K562 (cell line): ENCODE measurements around the gene CYB5R4. TPM values are rescaled to one million over a fixed set of nuclear protein-coding genes. Genes with fewer than 3 reads are reported as not detected.

ENCODE experiments used
- ATAC-seq: fragments of 200-7000 bp; cut with Tn5 transposase; 3 replicates; pipeline ENCODE4 v1.9.1; 2020; ENCODE audit warnings: moderate library complexity
- BruUV-seq: library from RNA; stranded (reverse); fragments of 400-500 nt; replicated peaks from 2 replicates; lab custom pipeline; 2021; lab: Mats Ljungman, UMichigan
- CTCF ChIA-PET: fragments of 300-600 bp; formaldehyde crosslinking; extraction: SDS; loops from one replicate; lab custom pipeline; 2021; ENCODE audit warnings: low intra/inter-chr PET ratio; lab: Yijun Ruan, JAX
- POLR2A ChIA-PET: fragments of 300-600, 350-650 bp; sonication (Branson Sonifier 250); formaldehyde crosslinking; extraction: SDS; loops from one replicate; lab custom pipeline; 2021; ENCODE audit warnings: antibody characterized with exemption, inconsistent platforms; lab: Yijun Ruan, JAX
- DNase-seq, 4 experiments: peaks; one replicate each; pipeline versions ENCODE4 v3.0.0 to v3.0.0-alpha.2; 2011 to 2018; ENCODE audit warnings: low spot score in 3 of 4, mixed read lengths in 3 of 4; ENCODE audit errors: extremely low read depth in 1 of 4
- FAIRE-seq: peaks from 2 replicates; lab custom pipeline; 2011; peaks lifted over from hg19 to GRCh38; lab: Jason Lieb, UNC
- H2AFZ ChIP-seq: 2 replicates; pipeline ENCODE4 v1.6.0; 2011; ENCODE audit warnings: low read depth, low read length, control low read depth, inconsistent platforms
- H3K27ac ChIP-seq: fragments of 200-600 bp; 3 replicates; pipeline ENCODE4 v1.8.0; 2011; ENCODE audit warnings: low read depth, mild to moderate bottlenecking, control low read depth, inconsistent platforms, low read length, moderate library complexity, mixed read lengths; ENCODE audit errors: extremely low read depth
- H3K27me3 ChIP-seq, 2 experiments: fragments of 300-600 bp in 1 of 2; 2 replicates in 1 of 2; 3 replicates in 1 of 2; pipeline versions ENCODE4 v1.6.0 to v1.8.0; 2011; ENCODE audit warnings: inconsistent platforms in 2 of 2, low read length in 2 of 2, mild to moderate bottlenecking in 1 of 2, mixed read lengths in 1 of 2, moderate library complexity in 1 of 2; ENCODE audit not compliant: control insufficient read depth in 2 of 2, insufficient read depth in 2 of 2
- H3K36me3 ChIP-seq: fragments of 300-600 bp; 3 replicates; pipeline ENCODE4 v1.8.0; 2011; ENCODE audit warnings: mild to moderate bottlenecking, low read length, inconsistent platforms; ENCODE audit not compliant: control insufficient read depth, insufficient read depth
- H3K4me1 ChIP-seq, 2 experiments: fragments of 200-600 bp in 1 of 2; replicated peaks in 1 of 2; 2 replicates in 1 of 2; 3 replicates in 1 of 2; pipeline versions ENCODE4 v1.5.1 to v1.8.0; 2011; ENCODE audit warnings: inconsistent platforms in 2 of 2, low read length in 2 of 2, mild to moderate bottlenecking in 1 of 2, mixed read lengths in 1 of 2, moderate library complexity in 1 of 2; ENCODE audit not compliant: control insufficient read depth in 2 of 2, insufficient read depth in 2 of 2
- H3K4me2 ChIP-seq: 2 replicates; pipeline ENCODE4 v1.6.1; 2011; ENCODE audit warnings: low read length, control low read depth, inconsistent platforms, mixed read lengths; ENCODE audit not compliant: insufficient read depth
- H3K4me3 ChIP-seq: fragments of 200-600 bp; sonication (generic), shearing (Covaris generic); 2 replicates; pipeline ENCODE4 v1.5.1; 2016; ENCODE audit warnings: control low read depth, inconsistent platforms
- H3K79me2 ChIP-seq: fragments of 200-600 bp; 3 replicates; pipeline ENCODE4 v1.8.0; 2011; ENCODE audit warnings: low read length, inconsistent platforms; ENCODE audit not compliant: control insufficient read depth, insufficient read depth
- H3K9ac ChIP-seq, 2 experiments: 2 replicates each; pipeline versions ENCODE4 v1.6.0 to v1.6.1; 2011; ENCODE audit warnings: low read depth in 2 of 2, low read length in 2 of 2, control low read depth in 1 of 2, inconsistent platforms in 1 of 2, mild to moderate bottlenecking in 1 of 2, mixed read lengths in 1 of 2; ENCODE audit not compliant: insufficient read depth in 1 of 2
- H3K9me1 ChIP-seq: one replicate; pipeline ENCODE4 v1.6.0; 2011; ENCODE audit warnings: inconsistent platforms, mild to moderate bottlenecking, low read length, moderate library complexity; ENCODE audit not compliant: control insufficient read depth, insufficient read depth
- H3K9me3 ChIP-seq: replicated peaks from 2 replicates; pipeline ENCODE4 v1.5.1; 2011; ENCODE audit warnings: low read depth, low read length, inconsistent platforms; ENCODE audit not compliant: control insufficient read depth, insufficient read depth
- H4K20me1 ChIP-seq: replicated peaks from 2 replicates; pipeline ENCODE4 v1.6.1; 2011; ENCODE audit warnings: low read length, inconsistent platforms, mixed read lengths; ENCODE audit not compliant: control insufficient read depth, insufficient read depth
- ARID4B ChIP-seq: sonication (generic); formaldehyde crosslinking; IDR thresholded peaks from 2 replicates; pipeline ENCODE4 v1.8.0; 2022; ENCODE audit warnings: mild to moderate bottlenecking, missing genetic modification reagents
- CBFA2T3 ChIP-seq: fragments of 450-650 bp; IDR thresholded peaks from 2 replicates; pipeline ENCODE4 v1.6.1; 2017
- FOS ChIP-seq: IDR thresholded peaks from 3 replicates; pipeline ENCODE4 v1.6.1; 2011; ENCODE audit not compliant: insufficient read length; ENCODE audit errors: extremely low read depth
- GATAD2A ChIP-seq: fragments of 450-650 bp; IDR thresholded peaks from 2 replicates; pipeline ENCODE4 v1.6.1; 2017
- MTF1 ChIP-seq: fragments of 250-450 bp; sonication (Bioruptor Pico); IDR thresholded peaks from 2 replicates; pipeline ENCODE4 v1.9.0; 2021; ENCODE audit warnings: moderate library complexity, mild to moderate bottlenecking, inconsistent platforms, borderline replicate concordance
- NFIC ChIP-seq: fragments of 450-650 bp; IDR thresholded peaks from 2 replicates; pipeline ENCODE4 v1.6.1; 2017; ENCODE audit warnings: mild to moderate bottlenecking, inconsistent platforms
- NFIX ChIP-seq: fragments of 250-450 bp; sonication (Bioruptor Pico); IDR thresholded peaks from 2 replicates; pipeline ENCODE4 v1.4.0; 2020; ENCODE audit warnings: low read depth, mild to moderate bottlenecking, moderate library complexity
- SREBF1 ChIP-seq: fragments of 150-350 bp; IDR thresholded peaks from 2 replicates; pipeline ENCODE4 v1.6.1; 2014; ENCODE audit warnings: antibody characterized with exemption, low read depth, low read length, borderline replicate concordance
- in situ Hi-C: fragments of 300-500 bp; cut with MboI; formaldehyde crosslinking; loops from 4 replicates; pipeline ENCODE4 v1.15.0; 2018; ENCODE audit warnings: inconsistent platforms, mixed read lengths
- intact Hi-C: fragments of 100-400 bp; cut with micrococcal nuclease; formaldehyde crosslinking; loops from 2 replicates; pipeline ENCODE4 v1.14.2; 2022
- polyA plus RNA-seq, 8 experiments: library from polyadenylated mRNA; depleted of rRNA in 4 of 8; stranded (reverse) in 5 of 8; unstranded in 3 of 8; fragments of >200 nt; fragmentation: Nextera tagmentation in 2 of 8; fragmentation: Illumina TruSeq in 1 of 8; extraction: Ambion mirVana in 2 of 8; extraction: Trizol in 1 of 8; gene quantifications; 2 replicates each; pipeline versions ENCODE4 v1.2.1 to v1.2.3, GENCODE V29; 2011 to 2014; ENCODE audit warnings: inconsistent platforms in 1 of 8, missing spikeins in 1 of 8
- total RNA-seq, 7 experiments: library from RNA; depleted of rRNA in 6 of 7; stranded (reverse); fragments of >200 nt in 6 of 7; fragmentation: Illumina TruSeq in 2 of 7; extraction: Trizol in 2 of 7; gene quantifications; 2 replicates each; pipeline versions ENCODE4 v1.2.1 to v1.2.3, GENCODE V29; 2011 to 2021; ENCODE audit warnings: low replicate concordance in 1 of 7

The CYB5R4 gene
- total and polyA plus RNA-seq, 9 of the 15 experiments (the other 6 are each of a cell fraction or from before 2014, with no cell fraction given): 5.9 to 23.1 (median 19.0) TPM

- ATAC-seq (no peak), DNase-seq (no peak), FAIRE-seq (no peak)
- BruUV-seq: no TSS peak
- CTCF ChIA-PET: no interaction called here
- no peaks in the 10 kb centered on the region for H3K27me3 ChIP-seq
- H3K79me2 ChIP-seq: no peaks in the 10 kb centered on the region
- no peak overlapping the region for H3K4me2 ChIP-seq
- peaks cover 0 to 2% of the 10 kb centered on the region in 2 experiments; a peak in 1 of 5 replicates for H3K4me1 ChIP-seq
- in situ Hi-C loops: no loop called here
- H3K36me3 ChIP-seq: no peaks in the 10 kb centered on the region
- H3K9me3 ChIP-seq: peaks cover 6% of the 10 kb centered on the region
- H3K9ac ChIP-seq: no peak overlapping the region
- no peak overlapping the region for H3K27ac ChIP-seq
- POLR2A ChIA-PET: no interaction called here
- intact Hi-C loops: no loop called here
- no peaks in the 10 kb centered on the region for H4K20me1 ChIP-seq
- H3K9me1 ChIP-seq: no peaks in the 10 kb centered on the region
- no peak for TF ChIP-seq SREBF1
- TF ChIP-seq NFIX: peak; percentile 95
- TF ChIP-seq NFIC: peak; percentile 99
- TF ChIP-seq GATAD2A: no peak
- TF ChIP-seq MTF1 (CRISPR knock-in tag): no peak
- TF ChIP-seq, all 486 proteins: peak for 2
- H3K4me3 ChIP-seq: no peak overlapping the region
- H2AFZ ChIP-seq: peak overlapping the region; percentile 24; the same call in 1 of the 2 replicates
Measured at GRCh38 chr6:83985715-83986114, 126.2 kb downstream of the CYB5R4 start.

GRCh38 chr6:83998021-83998584 is 138.6 kb downstream of the CYB5R4 start:
- no peak for FAIRE-seq
- intact Hi-C loops: no loop called here
- H3K9me3 ChIP-seq: no peaks in the 10 kb centered on the region
- TF ChIP-seq ARID4B (CRISPR knock-in tag): no peak
- peak; percentile 89 for TF ChIP-seq CBFA2T3
- peak; percentile 36 for TF ChIP-seq FOS
- TF ChIP-seq, all 486 proteins: peak for 2
- Histone ChIP-seq H3K9ac (no peak overlapping the region), H3K27ac (no peak overlapping the region), H3K9me1 (no peaks in the 10 kb centered on the region), H3K79me2 (no peaks in the 10 kb centered on the region), H3K4me1 (peaks cover 0 to under 1% of the 10 kb centered on the region in 2 experiments; a peak in 1 of 5 replicates), H3K4me3 (no peak overlapping the region), H2AFZ (no peak overlapping the region), H4K20me1 (no peaks in the 10 kb centered on the region), H3K4me2 (no peak overlapping the region), H3K36me3 (no peaks in the 10 kb centered on the region), H3K27me3 (no peaks in the 10 kb centered on the region)
- DNase-seq: peak in 1 of 4 experiments; percentile 20
- POLR2A ChIA-PET: interaction anchor here (0.7 to 2.1 kb wide), 2 partner anchors 10 to 15 kb away, joined by 3 to 5 read pairs; no protein-coding TSS in a partner anchor
- in situ Hi-C loops: no loop called here
- no TSS peak for BruUV-seq
- no peak for ATAC-seq
- CTCF ChIA-PET: no interaction called here
